Gastrocnemius medialis (tissue), 4 donors: ENCODE data around the gene NOXA1.

ENCODE experiments used
- POLR2A ChIP-seq, 2 donors: fragments of 450-650 bp; IDR thresholded peaks; one replicate each; pipeline ENCODE4 v1.6.1; 2017; ENCODE audit warnings: antibody characterized with exemption in 2 of 2, mild to moderate bottlenecking in 2 of 2, moderate library complexity in 2 of 2
- TF ChIP-seq, protein P1 (sequence below), 5 experiments: fragments of 450-650 bp in 3 of 5; fragments of 200-600 bp in 2 of 5; sonication (generic) in 2 of 5; IDR thresholded peaks in 4 of 5; conservative IDR thresholded peaks in 1 of 5; 1 replicate in 4 of 5; 2 replicates in 1 of 5; pipeline ENCODE4 v1.5.1; 2016 to 2019; ENCODE audit warnings: antibody characterized with exemption in 5 of 5, mild to moderate bottlenecking in 3 of 5, moderate library complexity in 3 of 5

DNA sequence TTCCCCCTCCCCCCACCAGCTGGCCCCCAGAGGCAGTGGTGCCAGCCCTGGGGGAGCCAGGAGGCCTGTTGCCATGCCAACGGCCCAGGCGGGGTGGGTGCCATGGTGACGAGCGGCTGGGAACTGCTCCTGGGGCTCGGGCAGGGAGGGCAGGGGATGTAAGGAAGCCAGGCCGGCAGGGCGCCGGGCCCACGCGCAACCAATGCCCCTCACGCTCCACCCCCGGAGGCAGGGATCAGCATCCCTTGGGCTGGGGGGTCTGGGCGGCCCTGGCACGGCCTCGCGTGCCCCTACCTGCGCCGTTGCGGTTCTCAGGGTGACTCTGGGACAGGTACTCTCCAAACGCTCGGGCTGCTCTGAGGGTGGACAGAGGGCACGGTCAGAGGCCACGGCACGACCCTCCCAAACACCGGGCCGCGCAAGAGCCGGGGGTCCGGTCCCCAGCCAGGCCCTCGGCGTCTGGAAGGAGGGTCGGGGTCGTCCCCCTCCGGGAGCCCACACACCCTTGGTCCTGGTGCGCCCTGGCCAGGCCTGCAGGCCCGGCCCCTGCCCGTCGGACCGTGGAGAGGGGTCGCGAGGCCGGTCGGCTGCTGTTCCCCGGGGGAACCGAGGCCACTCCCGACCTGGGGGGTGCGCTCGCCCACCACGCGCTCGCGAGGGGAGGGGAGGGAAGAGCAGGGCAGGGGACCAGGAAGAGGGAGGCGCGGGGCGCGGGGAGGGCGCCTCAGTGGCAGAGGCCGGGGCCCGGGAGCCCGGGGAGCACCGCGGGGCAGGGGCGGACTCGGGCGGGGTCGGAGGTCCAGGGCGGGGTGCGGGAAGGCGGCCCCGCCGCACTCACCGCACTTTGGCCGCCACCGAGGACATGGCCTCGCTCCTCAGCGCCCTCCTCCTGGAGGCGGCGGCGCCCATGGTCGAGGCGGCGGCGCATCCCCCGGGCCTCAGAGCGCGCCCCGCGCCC is 35.3 kb downstream of the NOXA1 start:
- TF ChIP-seq, protein P1, sequence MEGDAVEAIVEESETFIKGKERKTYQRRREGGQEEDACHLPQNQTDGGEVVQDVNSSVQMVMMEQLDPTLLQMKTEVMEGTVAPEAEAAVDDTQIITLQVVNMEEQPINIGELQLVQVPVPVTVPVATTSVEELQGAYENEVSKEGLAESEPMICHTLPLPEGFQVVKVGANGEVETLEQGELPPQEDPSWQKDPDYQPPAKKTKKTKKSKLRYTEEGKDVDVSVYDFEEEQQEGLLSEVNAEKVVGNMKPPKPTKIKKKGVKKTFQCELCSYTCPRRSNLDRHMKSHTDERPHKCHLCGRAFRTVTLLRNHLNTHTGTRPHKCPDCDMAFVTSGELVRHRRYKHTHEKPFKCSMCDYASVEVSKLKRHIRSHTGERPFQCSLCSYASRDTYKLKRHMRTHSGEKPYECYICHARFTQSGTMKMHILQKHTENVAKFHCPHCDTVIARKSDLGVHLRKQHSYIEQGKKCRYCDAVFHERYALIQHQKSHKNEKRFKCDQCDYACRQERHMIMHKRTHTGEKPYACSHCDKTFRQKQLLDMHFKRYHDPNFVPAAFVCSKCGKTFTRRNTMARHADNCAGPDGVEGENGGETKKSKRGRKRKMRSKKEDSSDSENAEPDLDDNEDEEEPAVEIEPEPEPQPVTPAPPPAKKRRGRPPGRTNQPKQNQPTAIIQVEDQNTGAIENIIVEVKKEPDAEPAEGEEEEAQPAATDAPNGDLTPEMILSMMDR (IDR thresholded peaks at IDR 0.05 in 4 of 5, conservative IDR thresholded peaks at IDR 0.05 in 1 of 5) = no peak
- no peak for TF ChIP-seq POLR2A (IDR thresholded peaks at IDR 0.05)
